Measurements from ENCODE around the gene TOMM34. TPM values are rescaled to one million over a fixed set of nuclear protein-coding genes. Genes with fewer than 3 reads are reported as not detected.

The TOMM34 gene
- polyA plus RNA-seq (2011; rRNA removed) (23.4 and 29.8 TPM in 2 replicates), polyA plus RNA-seq (2017; fragmentation: RNase III; extraction: RNeasy Plus Mini Kit Qiagen cat#74134 plus additional on column Dnase treatment) (30.0 to 32.1 TPM (median 30.8 TPM) in 3 replicates), polyA minus RNA-seq (2011; rRNA and poly(A)+ RNA removed) (15.2 and 16.9 TPM in 2 replicates)
- polyA plus RNA-seq (2012; cell fraction: cytosol; rRNA removed), result 27.4 and 32.0 TPM in 2 replicates
- polyA plus RNA-seq (2012; cell fraction: nucleus; rRNA removed), result 21.7 and 27.4 TPM in 2 replicates

- H3K27ac ChIP-seq, result peak within 1 kb of the TSS; percentile 92 to 95
- no peaks in the 10 kb centered on the region for H3K9me3 ChIP-seq
- H3K4me3 ChIP-seq, result peak within 1 kb of the TSS; percentile 96
- WGBS (ENCODE audit: missing lambda C conversion rate), result 2% methylated on average over 25 of the region's 60 CpGs
- DNase-seq (ENCODE audit: low read depth in 1 of 2, low spot score in 1 of 2) (peak; percentile 93 to 96), ATAC-seq (peak; percentile 95 to 98), FAIRE-seq (no peak)
- TF ChIP-seq CTCF (IDR thresholded peaks at IDR 0.05) (no peak), CHD4 (IDR thresholded peaks at IDR 0.05; ENCODE audit: borderline replicate concordance) (no peak), HDAC2 (IDR thresholded peaks at IDR 0.05) (no peak), TFCP2L1 (CRISPR knock-in tag; IDR thresholded peaks at IDR 0.05) (no peak), GATA3 (IDR thresholded peaks at IDR 0.05; ENCODE audit: borderline replicate concordance) (no peak), KDM5A (IDR thresholded peaks at IDR 0.05) (no peak), RFX5 (IDR thresholded peaks at IDR 0.05) (no peak), HOXB13 (CRISPR knock-in tag; IDR thresholded peaks at IDR 0.05; ENCODE audit: low read depth) (peak; percentile 69; the same call in 1 of the 2 replicates), MYC (IDR thresholded peaks at IDR 0.05; ENCODE audit: borderline replicate concordance, low read length) (peak; percentile 91), MAX (IDR thresholded peaks at IDR 0.05) (peak; percentile 98), E2F6 (IDR thresholded peaks at IDR 0.05; ENCODE audit: borderline replicate concordance, low read depth) (peak; percentile 93), PHF8 (IDR thresholded peaks at IDR 0.05; ENCODE audit: borderline replicate concordance, low read depth) (peak; percentile 66; the same call in 1 of the 2 replicates), ZNF302 (CRISPR knock-in tag; IDR thresholded peaks at IDR 0.05) (0 out of 2 replicates have a peak, but pooled peaks have one; percentile 10), POLR2A (IDR thresholded peaks at IDR 0.05; ENCODE audit: low read length) (peak; percentile 77), MAZ (IDR thresholded peaks at IDR 0.05; ENCODE audit: borderline replicate concordance, low read depth, low read length) (no peak), BHLHE40 (IDR thresholded peaks at IDR 0.05; ENCODE audit: low read depth, low read length) (peak; percentile 38; the same call in 1 of the 2 replicates), JUN (IDR thresholded peaks at IDR 0.05) (peak in 1 of 2 experiments; percentile 86; a peak in 2 of 5 replicates), FOSB (CRISPR knock-in tag; IDR thresholded peaks at IDR 0.05) (0 out of 2 replicates have a peak, but pooled peaks have one; percentile 35), TP53 (CRISPR knock-in tag; IDR thresholded peaks at IDR 0.05) (0 out of 2 replicates have a peak, but pooled peaks have one; percentile 59), USF2 (IDR thresholded peaks at IDR 0.05) (0 out of 2 replicates have a peak, but pooled peaks have one; percentile 8), RAD21 (conservative IDR thresholded peaks at IDR 0.05 in 1 of 2, IDR thresholded peaks at IDR 0.05 in 1 of 2) (no peak), NPAS2 (CRISPR knock-in tag; IDR thresholded peaks at IDR 0.05; ENCODE audit: borderline replicate concordance) (no peak), CBX2 (IDR thresholded peaks at IDR 0.05; ENCODE audit: borderline replicate concordance, low read depth) (no peak), HOXA7 (CRISPR knock-in tag; IDR thresholded peaks at IDR 0.05) (0 out of 2 replicates have a peak, but pooled peaks have one; percentile 43), RNF2 (IDR thresholded peaks at IDR 0.05; ENCODE audit: borderline replicate concordance, low read depth) (no peak)
- POLR2A ChIA-PET, result interaction anchor here (0.8 to 1.6 kb wide), 5 partner anchors 9 to 75 kb away, joined by 3 to 6 read pairs (median 4); partner anchors contain the start of gene YWHAB
- H3K4me1 ChIP-seq, result peaks cover 37% of the 10 kb centered on the region
- peak within 1 kb of the TSS; percentile 88 for H3K4me2 ChIP-seq
- CTCF ChIA-PET, result interaction anchor here (0.6 to 1.6 kb wide), 5 partner anchors 12 to 331 kb away, joined by 3 to 5 read pairs (median 3); no protein-coding TSS in a partner anchor
Observed at GRCh38 chr20:44960103-44960852, at the start of gene TOMM34. TSS of gene TOMM34 (minus strand) at chr20:44960397. CDS start at chr20:44960333, 64 bp downstream.

Data from A549 (cell line).